ENCODE data around the gene HOXC10. TPM values are rescaled to one million over a fixed set of nuclear protein-coding genes. Genes with fewer than 3 reads are reported as not detected.

HOXC10 gene
- polyA plus RNA-seq, 1 donor (not counting 4 experiments of a cell fraction or from before 2014, with no cell fraction given), result 14.1 TPM

- H3K79me2 ChIP-seq (ENCODE audit: control insufficient read depth, insufficient read depth, low read length), result peaks cover 71% of the 10 kb centered on the region
- peaks cover 55% of the 10 kb centered on the region for H3K4me1 ChIP-seq (ENCODE audit: control insufficient read depth, extremely low read depth, insufficient read depth, low read length)
- TF ChIP-seq, protein P1, sequence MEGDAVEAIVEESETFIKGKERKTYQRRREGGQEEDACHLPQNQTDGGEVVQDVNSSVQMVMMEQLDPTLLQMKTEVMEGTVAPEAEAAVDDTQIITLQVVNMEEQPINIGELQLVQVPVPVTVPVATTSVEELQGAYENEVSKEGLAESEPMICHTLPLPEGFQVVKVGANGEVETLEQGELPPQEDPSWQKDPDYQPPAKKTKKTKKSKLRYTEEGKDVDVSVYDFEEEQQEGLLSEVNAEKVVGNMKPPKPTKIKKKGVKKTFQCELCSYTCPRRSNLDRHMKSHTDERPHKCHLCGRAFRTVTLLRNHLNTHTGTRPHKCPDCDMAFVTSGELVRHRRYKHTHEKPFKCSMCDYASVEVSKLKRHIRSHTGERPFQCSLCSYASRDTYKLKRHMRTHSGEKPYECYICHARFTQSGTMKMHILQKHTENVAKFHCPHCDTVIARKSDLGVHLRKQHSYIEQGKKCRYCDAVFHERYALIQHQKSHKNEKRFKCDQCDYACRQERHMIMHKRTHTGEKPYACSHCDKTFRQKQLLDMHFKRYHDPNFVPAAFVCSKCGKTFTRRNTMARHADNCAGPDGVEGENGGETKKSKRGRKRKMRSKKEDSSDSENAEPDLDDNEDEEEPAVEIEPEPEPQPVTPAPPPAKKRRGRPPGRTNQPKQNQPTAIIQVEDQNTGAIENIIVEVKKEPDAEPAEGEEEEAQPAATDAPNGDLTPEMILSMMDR (optimal IDR thresholded peaks at IDR 0.05 in 1 of 3, IDR thresholded peaks at IDR 0.05 in 1 of 3, conservative IDR thresholded peaks at IDR 0.05 in 1 of 3; ENCODE audit: extremely low read depth in 1 of 3, insufficient read depth in 2 of 3, low read length in 3 of 3), result no peak
- TF ChIP-seq EZH2 (IDR thresholded peaks at IDR 0.05; ENCODE audit: low read length), result no peak
- no peak for FAIRE-seq
- H3K4me3 ChIP-seq (ENCODE audit: control insufficient read depth in 2 of 3, extremely low read depth in 1 of 3, insufficient read depth in 2 of 3, low read depth in 1 of 3, low read length in 3 of 3), result no peak overlapping the region
- no peak for DNase-seq (ENCODE audit: low read depth, low spot score)
- peak overlapping the region; percentile 39 for H3K9ac ChIP-seq (ENCODE audit: control insufficient read depth, extremely low read depth, insufficient read depth, low read length)
- no peaks in the 10 kb centered on the region for H3K9me3 ChIP-seq (ENCODE audit: control insufficient read depth, low read depth, low read length)
- no peaks in the 10 kb centered on the region for H3K9me1 ChIP-seq (ENCODE audit: control insufficient read depth, extremely low read depth, insufficient read depth, low read length)
- peak overlapping the region; percentile 98 for H3K4me2 ChIP-seq (ENCODE audit: control insufficient read depth, extremely low read depth, insufficient read depth, low read depth, low read length)
- no peaks in the 10 kb centered on the region for H4K20me1 ChIP-seq (ENCODE audit: control insufficient read depth, extremely low read depth, insufficient read depth, low read length)
- peak overlapping the region; percentile 65 for H3K27ac ChIP-seq (ENCODE audit: control insufficient read depth, insufficient read depth, low read length)
- H3K36me3 ChIP-seq (ENCODE audit: control insufficient read depth in 2 of 2, extremely low read depth in 1 of 2, insufficient read depth in 2 of 2, low read length in 2 of 2), result peaks cover 0 to 1% of the 10 kb centered on the region in 2 experiments
- dilution Hi-C loops (cut with MboI; ENCODE audit: extremely low pct_ligation_motif_present, low sequenced_read_pairs), result no loop called here
- no peak overlapping the region for H2AFZ ChIP-seq (ENCODE audit: control insufficient read depth, low read length)
- no peaks in the 10 kb centered on the region for H3K27me3 ChIP-seq (ENCODE audit: control insufficient read depth, extremely low read depth, insufficient read depth, low read length)
Measured at GRCh38 chr12:54026640-54027441, 41.9 kb downstream of the HOXC10 start.

- Histone ChIP-seq H3K9me1 (ENCODE audit: control insufficient read depth, extremely low read depth, insufficient read depth, low read length) (no peaks in the 10 kb centered on the region), H3K9ac (ENCODE audit: control insufficient read depth, extremely low read depth, insufficient read depth, low read length) (peak overlapping the region; percentile 69), H3K79me2 (ENCODE audit: control insufficient read depth, insufficient read depth, low read length) (peaks cover 66% of the 10 kb centered on the region), H2AFZ (ENCODE audit: control insufficient read depth, low read length) (no peak overlapping the region), H3K27me3 (ENCODE audit: control insufficient read depth, extremely low read depth, insufficient read depth, low read length) (no peaks in the 10 kb centered on the region), H3K9me3 (ENCODE audit: control insufficient read depth, low read depth, low read length) (no peaks in the 10 kb centered on the region), H3K36me3 (ENCODE audit: control insufficient read depth in 2 of 2, extremely low read depth in 1 of 2, insufficient read depth in 2 of 2, low read length in 2 of 2) (peaks cover 0 to 1% of the 10 kb centered on the region in 2 experiments), H3K4me2 (ENCODE audit: control insufficient read depth, extremely low read depth, insufficient read depth, low read depth, low read length) (peak overlapping the region; percentile 98), H3K4me1 (ENCODE audit: control insufficient read depth, extremely low read depth, insufficient read depth, low read length) (peaks cover 49% of the 10 kb centered on the region), H3K4me3 (ENCODE audit: control insufficient read depth in 2 of 3, extremely low read depth in 1 of 3, insufficient read depth in 2 of 3, low read depth in 1 of 3, low read length in 3 of 3) (no peak overlapping the region), H4K20me1 (ENCODE audit: control insufficient read depth, extremely low read depth, insufficient read depth, low read length) (no peaks in the 10 kb centered on the region), H3K27ac (ENCODE audit: control insufficient read depth, insufficient read depth, low read length) (peak overlapping the region; percentile 72)
- FAIRE-seq (no peak), DNase-seq (ENCODE audit: low read depth, low spot score) (no peak)
- no peak for TF ChIP-seq EZH2 (IDR thresholded peaks at IDR 0.05; ENCODE audit: low read length)
- TF ChIP-seq, protein P1 (optimal IDR thresholded peaks at IDR 0.05 in 1 of 3, IDR thresholded peaks at IDR 0.05 in 1 of 3, conservative IDR thresholded peaks at IDR 0.05 in 1 of 3; ENCODE audit: extremely low read depth in 1 of 3, insufficient read depth in 2 of 3, low read length in 3 of 3), result no peak
- dilution Hi-C loops (cut with MboI; ENCODE audit: extremely low pct_ligation_motif_present, low sequenced_read_pairs), result no loop called here
Measured at GRCh38 chr12:54027442-54027786, 42.5 kb downstream of the HOXC10 start.

Data from keratinocyte (primary cell).